Skeletal muscle satellite cell (primary cell): ENCODE measurements around the gene NEK9.

ENCODE experiments used
- H3K27me3 ChIP-seq: 2 replicates; pipeline ENCODE4 v1.7.0; 2013; ENCODE audit warnings: low read length; ENCODE audit not compliant: control insufficient read depth, insufficient read depth
- H3K36me3 ChIP-seq: 2 replicates; pipeline ENCODE4 v1.7.0; 2013; ENCODE audit warnings: mild to moderate bottlenecking, control low read depth, low read length; ENCODE audit not compliant: insufficient read depth
- H3K4me1 ChIP-seq: 2 replicates; pipeline ENCODE4 v1.7.0; 2013; ENCODE audit warnings: low read length; ENCODE audit not compliant: control insufficient read depth, insufficient read depth
- H3K4me2 ChIP-seq: 2 replicates; pipeline ENCODE4 v1.7.0; 2013; ENCODE audit warnings: mild to moderate bottlenecking, low read length
- H3K4me3 ChIP-seq: 2 replicates; pipeline ENCODE4 v1.7.0; 2013; ENCODE audit warnings: low read length
- H3K9ac ChIP-seq: 2 replicates; pipeline ENCODE4 v1.7.0; 2013; ENCODE audit warnings: mild to moderate bottlenecking, low read depth, low read length, moderate library complexity
- H3K9me3 ChIP-seq: replicated peaks from 2 replicates; pipeline ENCODE4 v1.7.0; 2013; ENCODE audit warnings: mild to moderate bottlenecking, control low read depth, low read length

NEK9 gene

DNA sequence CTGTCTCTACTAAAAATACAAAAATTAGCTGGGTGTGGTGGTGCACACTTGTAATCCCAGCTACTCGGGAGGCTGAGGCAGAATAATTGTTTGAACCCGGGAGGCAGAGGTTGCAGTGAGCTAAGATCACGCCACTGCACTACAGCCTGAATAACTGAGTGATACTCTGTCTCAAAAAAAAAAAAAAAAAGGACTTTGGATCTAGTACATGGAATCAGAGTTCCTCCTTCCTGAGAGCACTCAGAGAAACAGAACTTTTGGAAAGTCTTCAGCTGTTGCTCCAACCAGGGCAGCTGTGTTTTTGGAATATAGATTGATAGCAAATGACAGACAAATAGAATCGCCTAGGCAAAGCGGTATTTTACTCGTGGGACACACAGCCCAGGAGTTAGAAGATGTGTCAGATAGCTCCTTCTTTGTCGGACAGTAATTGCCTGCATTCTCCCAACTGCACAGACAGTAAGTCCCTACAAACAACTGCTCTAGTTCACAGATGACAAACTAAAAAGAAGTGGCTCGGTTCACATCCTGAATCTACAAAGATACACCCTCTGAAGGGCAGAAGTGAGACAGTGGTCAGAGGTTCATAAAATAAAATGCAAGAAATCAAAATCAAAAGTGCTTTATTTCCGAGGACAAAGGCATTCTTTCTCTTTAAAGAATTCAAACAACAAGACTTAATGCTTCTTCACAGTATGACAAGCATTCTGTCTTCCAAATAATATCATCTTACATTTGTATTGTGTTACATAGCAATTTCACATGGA lies 17.1 kb upstream of the NEK9 start:
- no peaks in the 10 kb centered on the region for H3K27me3 ChIP-seq
- peaks cover 19% of the 10 kb centered on the region for H3K36me3 ChIP-seq
- H3K4me2 ChIP-seq, result no peak overlapping the region
- peaks cover 20% of the 10 kb centered on the region for H3K4me1 ChIP-seq
- H3K4me3 ChIP-seq, result no peak overlapping the region
- no peaks in the 10 kb centered on the region for H3K9me3 ChIP-seq
- no peak overlapping the region for H3K9ac ChIP-seq

DNA sequence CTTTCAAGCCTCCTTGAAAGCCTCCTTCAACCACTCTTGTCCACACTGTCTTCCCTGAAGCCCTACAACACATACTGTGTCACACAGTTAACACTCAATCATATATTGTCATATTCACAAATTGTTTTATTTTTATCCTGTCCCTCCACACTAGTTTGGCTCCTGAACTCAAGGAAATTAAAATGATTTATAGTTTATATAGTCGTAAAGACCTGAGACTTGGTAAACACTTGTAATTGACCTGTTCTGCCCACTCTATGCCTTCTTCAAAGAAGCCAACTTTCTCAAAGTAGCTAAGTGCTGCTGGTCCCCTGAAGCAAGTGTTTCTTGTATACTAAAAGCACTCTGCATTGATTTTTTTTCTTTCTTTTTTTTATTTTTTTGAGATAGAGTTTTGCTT lies 15.6 kb upstream of the NEK9 start:
- Histone ChIP-seq H3K27me3 (no peaks in the 10 kb centered on the region), H3K4me2 (no peak overlapping the region), H3K4me1 (peaks cover 11% of the 10 kb centered on the region), H3K9me3 (no peaks in the 10 kb centered on the region), H3K9ac (no peak overlapping the region), H3K4me3 (no peak overlapping the region), H3K36me3 (peaks cover 19% of the 10 kb centered on the region)

DNA sequence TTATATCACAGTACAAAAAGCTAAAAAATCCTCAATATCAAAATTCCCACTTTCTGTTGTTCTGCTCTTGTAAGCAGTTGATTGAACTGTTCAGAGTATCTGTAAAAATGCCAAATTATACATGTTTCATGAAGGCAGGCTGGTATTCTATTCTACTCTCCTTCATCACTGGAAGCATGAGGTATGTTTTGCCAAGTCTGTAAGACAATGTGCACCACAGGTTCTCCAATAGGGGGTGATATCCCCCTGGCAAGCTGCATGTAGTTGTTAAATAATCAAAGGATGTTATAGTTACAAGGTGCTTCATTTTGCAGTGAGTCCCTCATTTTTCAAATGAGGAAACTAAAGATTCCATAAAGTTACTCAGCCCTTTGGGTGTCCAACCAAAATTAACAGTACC lies 15.1 kb upstream of the NEK9 start:
- H3K9ac ChIP-seq, result no peak overlapping the region
- peaks cover 19% of the 10 kb centered on the region for H3K36me3 ChIP-seq
- H3K4me3 ChIP-seq, result no peak overlapping the region
- H3K4me1 ChIP-seq, result peaks cover 6% of the 10 kb centered on the region
- H3K4me2 ChIP-seq, result no peak overlapping the region
- H3K9me3 ChIP-seq, result no peaks in the 10 kb centered on the region
- H3K27me3 ChIP-seq, result no peaks in the 10 kb centered on the region

DNA sequence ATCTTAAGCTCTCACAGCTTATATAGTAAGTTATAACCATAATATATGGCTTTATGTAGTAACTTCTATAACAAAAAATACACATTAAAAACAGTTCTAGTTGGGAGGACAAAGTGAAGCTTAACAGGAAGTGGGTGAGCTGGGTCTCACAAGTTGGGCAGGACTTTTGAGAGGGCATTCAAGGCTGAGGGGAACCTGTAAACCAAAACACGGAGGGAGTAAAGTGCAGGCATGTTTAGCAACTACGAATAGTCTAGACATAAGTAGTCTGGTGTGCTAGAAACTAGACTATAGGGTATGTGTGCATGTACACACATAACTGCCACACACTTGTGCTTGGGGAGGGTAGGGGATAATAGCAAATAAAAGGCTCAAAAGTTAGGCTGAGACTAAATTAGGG lies 14.2 kb upstream of the NEK9 start:
- Histone ChIP-seq H3K4me1 (peaks cover 3% of the 10 kb centered on the region), H3K4me3 (no peak overlapping the region), H3K9ac (no peak overlapping the region), H3K9me3 (no peaks in the 10 kb centered on the region), H3K27me3 (no peaks in the 10 kb centered on the region), H3K4me2 (no peak overlapping the region), H3K36me3 (peaks cover 12% of the 10 kb centered on the region)

DNA sequence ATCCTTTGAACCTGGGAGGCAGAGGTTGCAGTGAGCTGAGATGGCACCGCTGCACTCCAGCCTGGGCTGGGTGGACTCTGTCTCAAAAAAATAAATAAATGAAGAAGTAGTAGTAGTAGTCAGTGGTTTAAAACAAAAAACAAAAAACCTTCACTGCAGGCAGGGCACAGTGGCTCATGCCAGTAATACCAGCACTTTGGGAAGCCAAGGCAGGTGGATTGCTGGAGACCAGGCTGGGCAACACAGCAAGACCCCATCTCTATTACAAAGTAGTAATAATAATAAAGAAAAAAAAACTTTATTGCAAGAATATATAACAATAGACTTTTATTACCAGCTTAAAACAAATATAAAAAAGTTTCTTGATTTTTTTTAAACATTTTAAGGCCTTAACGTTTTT lies 13.8 kb upstream of the NEK9 start:
- H3K9me3 ChIP-seq, result no peaks in the 10 kb centered on the region
- no peak overlapping the region for H3K9ac ChIP-seq
- H3K4me3 ChIP-seq, result no peak overlapping the region
- H3K4me2 ChIP-seq, result no peak overlapping the region
- H3K27me3 ChIP-seq, result no peaks in the 10 kb centered on the region
- peaks cover 3% of the 10 kb centered on the region for H3K4me1 ChIP-seq
- H3K36me3 ChIP-seq, result peaks cover 11% of the 10 kb centered on the region

DNA sequence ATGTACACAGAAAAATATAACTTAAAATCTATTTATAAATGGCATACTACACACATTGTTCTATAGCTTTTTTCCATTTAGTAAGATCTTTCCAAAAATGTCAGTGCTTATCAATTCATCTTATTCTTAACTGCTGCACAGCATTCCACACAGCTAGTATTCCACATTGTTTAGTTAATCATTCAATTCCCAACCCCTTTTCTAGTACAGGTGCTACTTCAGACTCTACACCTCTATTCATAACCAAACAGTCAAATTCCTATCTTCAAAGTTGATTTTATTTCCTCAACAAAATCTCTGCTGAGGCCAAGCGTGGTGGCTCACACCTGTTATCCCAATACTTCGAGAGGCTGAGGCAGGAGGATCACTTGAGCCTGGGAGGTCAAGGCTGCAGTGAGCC lies 12.3 kb upstream of the NEK9 start:
- H3K4me3 ChIP-seq, result no peak overlapping the region
- H3K9me3 ChIP-seq, result no peaks in the 10 kb centered on the region
- no peaks in the 10 kb centered on the region for H3K27me3 ChIP-seq
- no peak overlapping the region for H3K9ac ChIP-seq
- peaks cover 18% of the 10 kb centered on the region for H3K36me3 ChIP-seq
- H3K4me2 ChIP-seq, result no peak overlapping the region
- peaks cover 1% of the 10 kb centered on the region for H3K4me1 ChIP-seq

DNA sequence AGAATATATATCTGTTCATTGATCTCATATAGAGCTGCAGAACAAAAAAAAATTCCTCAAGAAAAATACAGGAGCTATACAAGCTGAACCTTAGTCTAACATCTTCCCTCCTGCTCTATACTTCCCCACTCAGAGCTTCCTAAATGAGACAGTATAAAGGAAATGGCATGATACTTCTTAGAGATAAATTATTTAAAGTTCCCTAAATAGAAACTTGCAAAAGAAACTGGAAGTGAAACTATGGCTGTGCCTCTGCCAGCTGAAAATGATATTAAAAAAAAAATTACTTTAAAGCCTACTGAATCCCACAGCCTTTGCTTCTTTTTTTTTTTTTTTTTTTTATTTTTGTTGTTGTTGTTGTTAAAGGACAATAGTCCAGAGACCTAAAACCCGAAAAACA lies 11.6 kb upstream of the NEK9 start:
- H3K4me3 ChIP-seq, result no peak overlapping the region
- H3K4me1 ChIP-seq, result no peaks in the 10 kb centered on the region
- H3K27me3 ChIP-seq, result no peaks in the 10 kb centered on the region
- no peak overlapping the region for H3K9ac ChIP-seq
- no peaks in the 10 kb centered on the region for H3K9me3 ChIP-seq
- H3K36me3 ChIP-seq, result peaks cover 25% of the 10 kb centered on the region
- H3K4me2 ChIP-seq, result no peak overlapping the region

DNA sequence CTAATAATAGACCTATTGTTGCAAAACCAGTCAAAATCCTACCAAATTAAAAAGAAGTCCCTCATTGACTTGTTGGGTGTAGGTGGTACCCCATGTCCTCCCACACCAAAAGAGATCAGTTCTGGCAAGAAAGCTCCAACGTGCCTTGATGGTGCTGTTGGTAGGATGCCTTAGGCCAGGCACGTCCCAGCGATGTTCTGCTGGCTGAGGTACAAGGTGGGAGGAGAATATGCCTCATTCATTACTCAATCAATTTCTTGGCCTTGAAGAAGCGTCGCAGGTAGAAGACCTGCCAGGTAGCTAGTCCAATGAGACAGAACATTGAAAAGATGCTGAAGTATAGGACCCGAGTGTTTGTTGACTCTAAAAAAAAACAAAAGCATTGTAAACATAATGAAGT lies 7.8 kb upstream of the NEK9 start:
- Histone ChIP-seq H3K9me3 (no peaks in the 10 kb centered on the region), H3K27me3 (no peaks in the 10 kb centered on the region), H3K36me3 (peaks cover 24% of the 10 kb centered on the region), H3K4me3 (no peak overlapping the region), H3K4me2 (no peak overlapping the region), H3K4me1 (no peaks in the 10 kb centered on the region), H3K9ac (no peak overlapping the region)

DNA sequence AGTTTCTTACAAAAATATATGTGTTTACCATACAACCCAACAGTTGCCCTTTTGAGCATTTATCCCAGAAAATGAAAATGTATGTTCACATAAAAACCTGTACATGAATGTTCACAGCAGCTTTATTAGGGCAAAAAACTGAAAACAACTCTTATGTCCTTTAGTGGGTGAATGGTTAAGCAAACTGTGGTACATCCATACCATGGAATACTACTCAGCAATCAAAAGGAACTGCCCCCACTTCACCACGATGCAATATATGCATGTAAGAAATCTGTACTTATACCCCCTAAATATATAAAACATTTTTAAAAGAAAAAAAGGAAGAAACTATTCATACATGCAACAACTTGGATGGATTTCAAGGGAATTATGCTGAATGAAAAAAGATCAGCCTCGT lies 6.7 kb upstream of the NEK9 start:
- Histone ChIP-seq H3K9ac (no peak overlapping the region), H3K4me2 (no peak overlapping the region), H3K4me3 (no peak overlapping the region), H3K36me3 (peaks cover 24% of the 10 kb centered on the region), H3K27me3 (no peaks in the 10 kb centered on the region), H3K4me1 (no peaks in the 10 kb centered on the region), H3K9me3 (no peaks in the 10 kb centered on the region)

DNA sequence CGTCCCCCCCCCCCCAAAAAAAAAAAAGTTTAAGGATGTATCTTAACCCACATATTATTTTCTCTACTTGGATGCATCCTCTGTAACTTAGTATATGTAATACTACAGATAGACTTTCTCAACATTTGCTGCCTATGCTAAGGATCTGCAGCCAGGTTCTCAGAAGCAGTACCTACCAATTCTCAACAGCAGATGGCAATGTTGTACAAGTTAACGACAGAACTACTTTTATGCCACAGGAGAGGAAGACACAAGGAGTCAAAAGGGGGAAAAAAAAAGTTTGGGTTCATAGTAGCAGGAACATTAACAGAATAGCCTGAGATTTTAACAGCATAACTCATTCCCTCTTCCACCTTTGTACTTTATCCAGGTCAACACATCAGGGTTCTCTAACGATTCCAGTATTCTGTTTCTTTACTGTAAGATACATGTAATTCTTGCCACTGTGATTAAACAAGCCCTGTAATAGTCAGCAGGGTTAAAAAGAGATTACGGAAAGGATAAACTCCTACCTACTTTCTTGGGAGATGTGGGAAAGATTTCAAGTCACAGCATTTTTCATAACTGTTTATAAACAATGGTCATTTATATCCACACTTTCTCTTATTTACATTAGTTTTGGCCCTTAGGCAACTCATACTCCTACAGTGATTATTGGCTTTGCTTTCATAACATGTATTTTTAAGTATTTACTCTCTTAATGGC lies 5.7 kb upstream of the NEK9 start:
- H3K27me3 ChIP-seq, result no peaks in the 10 kb centered on the region
- H3K36me3 ChIP-seq, result peaks cover 29% of the 10 kb centered on the region
- H3K9ac ChIP-seq, result peak overlapping the region; percentile 14
- H3K4me1 ChIP-seq, result peaks cover 6% of the 10 kb centered on the region
- H3K4me3 ChIP-seq, result no peak overlapping the region
- no peaks in the 10 kb centered on the region for H3K9me3 ChIP-seq
- H3K4me2 ChIP-seq, result no peak overlapping the region

DNA sequence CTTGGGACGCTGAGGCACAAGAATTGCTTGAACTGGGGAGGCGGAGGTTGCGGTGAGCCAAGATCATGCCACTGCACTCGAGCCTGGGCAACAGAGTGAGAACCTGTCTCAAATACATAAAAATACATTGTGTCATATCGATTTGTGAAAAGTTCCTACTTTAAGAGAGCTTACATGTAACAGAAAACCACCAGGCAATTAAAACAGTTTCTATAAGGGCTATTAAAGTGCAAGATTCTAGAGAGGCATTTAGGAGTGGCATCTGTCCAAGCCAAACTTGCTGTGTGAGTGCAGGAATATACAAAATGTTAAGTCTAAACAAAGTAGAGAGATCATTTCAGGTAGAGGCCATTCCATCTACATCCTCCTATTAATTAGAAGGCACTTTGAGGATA lies 1.7 kb upstream of the NEK9 start:
- no peaks in the 10 kb centered on the region for H3K9me3 ChIP-seq
- H3K4me2 ChIP-seq, result no peak overlapping the region
- H3K4me3 ChIP-seq, result no peak overlapping the region
- H3K27me3 ChIP-seq, result no peaks in the 10 kb centered on the region
- peaks cover 10% of the 10 kb centered on the region for H3K36me3 ChIP-seq
- H3K4me1 ChIP-seq, result peaks cover 29% of the 10 kb centered on the region
- no peak overlapping the region for H3K9ac ChIP-seq
